HG03565 (cell line): ENCODE data around the gene PRKCH.

ENCODE experiments used
- ATAC-seq: cut with Tn5 transposase; IDR thresholded peaks from one replicate; pipeline ENCODE4 v1.9.1; 2021; ENCODE audit warnings: mild to moderate bottlenecking, moderate library complexity; ENCODE audit not compliant: unreplicated experiment

Gene PRKCH

DNA sequence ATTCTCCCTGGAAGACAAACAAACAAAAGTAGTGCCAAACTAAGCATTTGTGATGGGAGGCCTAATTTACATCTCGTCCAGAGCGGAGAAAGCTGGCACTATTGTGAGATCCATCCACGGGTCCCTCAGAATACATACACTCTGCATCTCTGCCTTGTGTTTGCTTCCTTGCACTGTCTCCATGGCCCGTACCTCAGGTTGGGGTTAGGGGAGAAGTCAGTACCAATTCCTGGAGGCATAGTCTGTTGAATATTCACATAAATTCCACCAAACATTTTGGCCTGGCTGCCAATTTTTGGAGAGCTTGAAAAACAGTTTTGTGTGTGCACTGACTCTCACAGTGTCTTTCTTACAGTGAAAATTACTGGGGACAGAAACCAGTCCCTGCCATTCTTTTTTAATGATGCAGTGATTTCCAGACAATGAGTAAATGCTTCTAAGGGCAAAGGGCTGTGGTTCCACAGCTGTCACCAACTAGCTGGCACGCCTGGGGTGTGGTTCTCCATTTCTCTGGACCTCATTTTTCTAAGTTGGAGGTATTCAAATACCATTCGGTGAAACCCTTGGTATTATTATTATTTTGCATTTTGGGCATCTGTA lies 254.3 kb downstream of the PRKCH start:
- no peak for ATAC-seq

- no peak for ATAC-seq
Measured at GRCh38 chr14:61577506-61577931, 256.1 kb downstream of the PRKCH start.

DNA sequence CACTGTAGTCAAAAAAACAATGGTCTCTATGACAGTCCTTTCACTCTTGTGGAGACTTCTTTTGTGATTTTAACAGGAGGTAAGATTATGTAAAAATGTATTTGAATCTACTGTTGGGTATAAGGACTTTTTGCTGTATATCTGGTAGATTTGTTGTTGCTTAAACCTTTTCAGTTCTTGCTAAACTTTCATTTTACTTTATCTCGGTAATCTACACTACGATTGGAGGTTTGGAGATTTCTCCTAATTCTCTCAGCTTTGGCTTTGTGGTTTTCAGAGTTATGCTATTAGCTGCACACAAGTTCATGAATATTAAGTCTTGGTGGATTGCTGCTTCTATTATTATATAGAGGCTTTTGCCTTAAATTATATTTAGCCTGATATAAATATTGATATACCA lies 257.4 kb downstream of the PRKCH start:
- no peak for ATAC-seq

DNA sequence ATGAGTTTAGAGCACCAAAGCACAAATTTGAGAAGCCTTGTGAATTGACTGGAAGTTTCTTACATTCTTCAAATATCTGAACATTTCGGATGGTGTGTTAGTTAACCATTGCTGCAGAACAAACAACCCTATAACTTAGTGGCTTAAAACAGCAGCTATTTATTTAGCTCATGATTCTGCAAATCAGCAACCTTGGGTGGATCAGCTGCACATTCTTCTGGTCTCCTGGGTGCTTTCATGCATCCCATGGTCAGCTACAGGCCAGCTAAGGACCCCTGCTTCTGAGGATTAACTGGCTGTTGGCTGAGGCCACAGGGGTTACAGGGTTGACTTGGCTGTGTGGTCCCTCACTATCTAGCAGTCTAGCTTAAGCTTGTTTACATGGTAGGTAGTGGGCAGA lies 260.0 kb downstream of the PRKCH start:
- ATAC-seq = no peak

DNA sequence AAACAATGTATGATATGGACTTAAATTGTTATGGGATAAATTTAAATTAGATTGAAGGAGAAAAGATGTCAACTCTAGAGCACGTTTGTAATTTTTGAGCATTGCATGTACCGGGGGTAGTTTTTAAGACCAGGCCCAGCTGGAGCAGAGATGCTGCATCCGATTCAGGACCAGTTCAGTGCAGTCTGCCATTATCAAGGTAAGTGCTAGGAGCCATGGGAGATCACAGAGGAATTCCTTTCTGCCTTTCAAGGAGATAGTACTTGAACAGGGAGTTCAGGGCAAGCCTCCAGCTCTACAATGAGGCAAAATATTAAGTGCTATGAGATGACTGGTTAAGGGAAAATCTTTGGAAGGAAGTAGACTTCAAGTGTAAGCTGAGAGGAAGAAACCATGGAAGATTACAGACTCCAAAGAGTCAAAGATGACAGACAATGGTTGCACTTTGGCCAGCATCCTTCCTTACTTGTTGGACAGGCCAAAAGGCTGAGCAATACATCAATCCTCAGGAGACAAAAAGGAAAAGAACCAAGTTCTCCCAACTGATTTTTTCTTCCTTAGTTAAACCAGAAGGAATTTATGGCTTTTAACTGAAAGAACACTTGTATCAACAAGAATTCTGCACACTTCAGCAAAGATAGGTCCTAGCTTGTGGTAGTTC lies 260.7 kb downstream of the PRKCH start:
- no peak for ATAC-seq

GRCh38 chr14:61582815-61583214 lies 261.4 kb downstream of the PRKCH start:
- no peak for ATAC-seq

- ATAC-seq = no peak
Measured at GRCh38 chr14:61584331-61584741, 263.0 kb downstream of the PRKCH start.

DNA sequence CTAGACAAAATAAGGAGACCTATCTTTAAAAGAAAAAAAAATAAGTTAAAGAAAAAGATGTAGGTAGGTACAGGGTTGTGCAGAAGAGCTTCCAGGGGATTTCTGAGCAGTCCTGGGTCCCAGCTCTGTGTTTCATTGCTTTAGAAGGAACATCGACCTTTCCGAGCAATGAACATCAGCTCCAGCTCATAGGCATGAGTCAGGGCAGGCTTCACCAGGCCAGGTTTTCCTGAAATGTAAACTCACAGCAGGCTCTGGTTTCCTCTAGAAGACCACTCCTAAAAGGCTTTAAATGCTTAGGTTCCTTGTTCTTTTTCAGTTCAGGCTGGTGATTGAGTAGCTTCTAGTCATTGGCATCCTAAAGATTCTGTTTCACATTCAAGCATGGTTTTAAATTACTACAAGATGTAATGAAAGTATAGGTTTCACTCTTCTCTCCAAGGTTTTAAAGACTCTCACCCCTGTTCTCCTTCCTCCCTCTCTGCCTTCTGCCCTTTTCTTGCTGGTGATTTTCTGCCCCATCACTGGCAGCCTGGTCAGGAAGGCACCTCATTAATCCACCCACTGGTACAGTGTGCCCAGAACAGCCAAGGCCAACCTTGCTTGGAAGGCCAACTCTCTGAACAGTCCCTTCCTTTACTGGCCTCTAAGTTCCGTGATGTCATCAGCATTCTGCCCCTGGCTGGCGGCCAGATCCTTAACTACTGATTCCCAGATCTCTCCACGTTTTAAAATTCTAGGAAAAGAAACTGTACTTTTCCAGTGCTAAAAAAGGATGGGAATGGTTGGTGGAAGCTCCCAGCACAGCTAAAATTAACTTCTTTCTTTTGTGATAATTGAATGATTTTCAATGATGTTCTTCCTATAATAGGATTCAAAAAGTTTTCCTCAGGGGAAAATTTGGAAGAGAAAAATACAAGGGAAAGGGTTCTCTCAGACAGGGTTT lies 264.5 kb downstream of the PRKCH start:
- ATAC-seq = no peak

DNA sequence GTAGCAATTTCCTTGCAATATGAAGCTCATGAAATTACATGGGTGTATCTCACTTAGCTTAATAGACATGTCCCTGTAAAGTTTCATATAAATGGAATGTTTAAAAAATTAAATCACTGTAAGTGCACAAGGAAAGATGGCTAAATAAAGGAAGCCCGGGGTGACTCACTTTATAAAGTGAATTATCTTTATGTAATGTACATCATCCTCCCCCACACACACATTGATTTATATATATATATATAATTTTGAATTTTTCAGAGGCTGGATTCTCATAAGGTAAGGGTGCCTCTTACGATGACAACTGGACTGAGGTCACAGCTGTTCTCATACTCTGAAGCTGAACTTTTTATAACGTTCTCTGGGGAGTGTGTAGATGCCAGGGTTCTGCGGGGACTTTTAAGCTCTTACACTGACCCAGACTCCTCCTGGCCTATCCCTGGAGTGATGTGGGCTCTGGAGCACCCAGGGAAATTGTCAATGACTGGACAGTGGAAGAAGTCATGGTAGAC lies 265.2 kb downstream of the PRKCH start:
- no peak for ATAC-seq

DNA sequence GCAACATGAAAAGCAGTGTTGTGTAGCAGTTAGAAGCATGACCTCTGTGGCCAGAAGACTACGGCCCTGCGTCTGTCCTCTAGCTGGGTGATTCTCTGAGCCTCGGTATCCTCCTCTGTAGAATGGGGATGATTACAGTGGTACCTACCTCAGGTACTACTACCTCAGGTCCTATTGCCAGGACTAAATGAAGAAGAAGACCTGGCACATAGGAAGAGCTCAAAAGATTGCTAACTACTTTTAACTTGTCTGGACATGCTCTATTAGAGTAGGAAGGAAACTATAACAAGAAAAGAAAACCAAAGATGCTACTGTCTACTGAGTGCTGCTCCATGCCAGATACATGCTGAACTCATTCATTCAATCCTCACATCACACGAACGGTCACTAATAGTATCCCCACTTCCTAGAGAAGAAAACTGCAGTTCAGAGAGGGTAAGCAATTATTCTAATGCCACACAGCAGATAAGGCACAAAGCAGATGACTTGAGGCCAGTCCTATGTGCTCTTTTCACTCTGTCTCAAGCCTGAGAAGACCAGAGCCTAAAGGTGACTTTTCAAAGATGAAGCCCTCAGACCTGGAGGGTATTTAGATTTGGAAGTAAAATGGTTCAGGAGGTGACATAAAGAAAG lies 265.8 kb downstream of the PRKCH start:
- no peak for ATAC-seq

DNA sequence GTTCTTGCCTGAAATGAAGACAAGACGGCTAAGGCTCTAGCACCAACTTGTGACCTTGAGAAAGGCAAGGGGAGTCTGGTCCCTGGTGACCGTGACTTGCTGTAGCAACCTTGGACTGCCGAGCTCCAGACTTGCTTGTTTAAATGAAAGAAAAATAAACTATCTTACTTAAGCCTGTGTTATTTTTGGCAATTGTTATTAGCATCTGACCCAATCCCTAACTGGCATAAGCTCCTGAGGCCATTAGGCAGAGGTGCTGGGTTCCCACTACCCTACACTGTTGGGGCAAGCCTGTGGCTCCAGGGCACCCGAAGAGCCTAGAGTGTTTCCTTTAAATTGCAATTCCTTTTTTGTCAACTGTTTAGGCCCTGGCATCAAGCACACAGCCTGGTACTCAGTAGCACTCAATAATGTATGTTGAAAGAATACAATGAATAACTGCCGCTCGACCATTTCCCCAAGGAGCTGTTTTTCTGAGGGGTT lies 267.1 kb downstream of the PRKCH start:
- ATAC-seq = no peak

DNA sequence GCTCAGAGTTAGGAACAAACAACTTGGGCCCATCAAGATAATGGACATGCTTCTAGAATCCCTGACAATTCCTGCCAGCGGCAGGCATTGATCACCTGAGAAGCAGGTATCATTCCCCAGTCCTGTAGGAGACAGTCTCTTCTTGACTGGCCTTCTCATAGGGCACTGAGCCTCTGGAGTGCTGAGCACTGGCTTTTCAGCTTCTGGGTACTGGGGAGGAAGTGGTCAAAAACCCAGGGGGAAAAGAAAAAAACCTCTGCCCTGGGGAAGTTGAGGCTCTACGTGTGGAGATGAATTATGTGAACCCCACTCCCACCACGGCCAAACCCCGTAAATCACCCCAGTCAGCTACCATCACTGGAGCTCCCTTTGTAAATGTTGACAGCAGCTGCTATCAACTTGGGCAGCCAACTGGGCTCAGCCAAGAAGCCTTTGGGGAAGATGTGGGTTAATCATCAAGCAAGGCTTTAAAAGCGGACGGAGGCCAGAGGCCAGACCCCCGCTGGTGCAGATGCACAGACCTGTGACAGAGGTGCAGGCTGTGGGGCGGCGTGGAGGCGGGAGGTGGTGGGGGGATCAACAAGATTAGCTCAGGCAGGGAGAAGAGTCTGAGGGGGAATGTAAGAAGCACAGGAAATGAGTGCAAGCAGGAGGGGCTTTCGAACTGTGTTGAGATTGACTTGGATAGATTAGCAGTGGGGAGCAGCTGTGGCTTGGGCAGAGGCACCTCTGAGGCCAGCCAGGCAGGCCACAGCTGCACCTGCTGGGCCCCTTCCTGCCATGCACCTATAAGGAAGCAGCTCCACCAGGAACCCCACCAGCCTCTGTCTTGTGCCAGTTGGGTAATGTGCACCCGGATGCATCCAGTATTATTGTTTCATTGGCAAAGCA lies 268.6 kb downstream of the PRKCH start:
- no peak for ATAC-seq

GRCh38 chr14:61591862-61592261 lies 270.5 kb downstream of the PRKCH start:
- no peak for ATAC-seq

DNA sequence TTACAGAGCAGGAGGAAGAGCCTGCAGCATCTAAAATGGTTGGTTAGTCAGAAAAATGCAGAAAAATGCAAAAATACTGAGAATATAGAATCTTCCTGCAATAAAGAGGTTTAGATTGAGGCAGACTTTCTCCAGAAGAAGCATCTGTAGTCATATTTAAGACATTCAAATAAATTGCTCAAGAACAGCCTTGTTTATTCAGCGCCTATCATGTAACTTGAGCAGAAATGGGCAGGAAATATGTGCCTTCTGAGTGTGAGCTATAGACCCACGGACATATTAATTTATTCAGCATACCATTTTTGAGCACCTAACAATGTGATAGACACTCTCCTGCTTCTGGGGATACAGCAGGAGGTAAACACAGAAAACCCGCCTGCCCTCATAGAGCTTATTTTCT lies 272.0 kb downstream of the PRKCH start:
- no peak for ATAC-seq

- ATAC-seq = no peak
Measured at GRCh38 chr14:61596990-61597389, 275.6 kb downstream of the PRKCH start.

GRCh38 chr14:61598980-61599379 lies 277.6 kb downstream of the PRKCH start:
- no peak for ATAC-seq

- no peak for ATAC-seq
Measured at GRCh38 chr14:61599942-61600341, 278.6 kb downstream of the PRKCH start.
